ENCODE measurements around the gene IQCH. TPM values are rescaled to one million over a fixed set of nuclear protein-coding genes. Genes with fewer than 3 reads are reported as not detected.

The IQCH gene
- total and polyA plus RNA-seq, 9 of the 15 experiments (the other 6 are each of a cell fraction or from before 2014, with no cell fraction given), result 1.8 to 3.9 (median 2.7) TPM

DNA sequence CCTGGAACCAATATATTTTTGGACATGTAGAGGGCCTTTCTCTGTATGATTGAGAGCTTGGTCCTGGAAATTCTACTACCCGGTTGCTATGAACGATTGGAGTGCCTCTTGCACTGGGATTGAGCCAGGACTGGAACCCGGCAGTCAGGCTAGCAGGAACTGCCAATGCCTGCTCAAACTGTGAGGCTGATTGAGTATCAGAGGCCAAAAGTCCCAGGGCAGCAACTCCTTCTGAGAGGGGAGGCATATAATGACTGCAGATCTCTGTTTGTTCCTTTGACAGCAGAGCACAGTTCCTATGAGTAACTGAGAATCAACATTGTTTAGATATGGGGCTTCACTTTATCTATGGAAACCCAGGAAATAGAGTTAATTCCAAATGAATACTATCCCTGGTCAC, 12.9 kb downstream of the IQCH start (continued):
- TF ChIP-seq AFF4 (CRISPR knock-in tag; IDR thresholded peaks at IDR 0.05), result no peak
- TF ChIP-seq ZNF431 (CRISPR knock-in tag; IDR thresholded peaks at IDR 0.05), result no peak
- no peak for TF ChIP-seq SIRT6 (IDR thresholded peaks at IDR 0.05; ENCODE audit: low read depth, low read length)
- no peak for TF ChIP-seq SLC30A9 (CRISPR knock-in tag; IDR thresholded peaks at IDR 0.05)
- TF ChIP-seq HNRNPLL (IDR thresholded peaks at IDR 0.05; ENCODE audit: low read depth, low read length, poor library complexity, severe bottlenecking), result no peak
- no peak for TF ChIP-seq E2F3 (CRISPR knock-in tag; IDR thresholded peaks at IDR 0.05)
- no peak for TF ChIP-seq ZNF76 (CRISPR knock-in tag; IDR thresholded peaks at IDR 0.05; ENCODE audit: borderline replicate concordance)
- TF ChIP-seq CEBPZ (IDR thresholded peaks at IDR 0.05; ENCODE audit: borderline replicate concordance, low read depth, low read length), result no peak
- TF ChIP-seq, protein P1, sequence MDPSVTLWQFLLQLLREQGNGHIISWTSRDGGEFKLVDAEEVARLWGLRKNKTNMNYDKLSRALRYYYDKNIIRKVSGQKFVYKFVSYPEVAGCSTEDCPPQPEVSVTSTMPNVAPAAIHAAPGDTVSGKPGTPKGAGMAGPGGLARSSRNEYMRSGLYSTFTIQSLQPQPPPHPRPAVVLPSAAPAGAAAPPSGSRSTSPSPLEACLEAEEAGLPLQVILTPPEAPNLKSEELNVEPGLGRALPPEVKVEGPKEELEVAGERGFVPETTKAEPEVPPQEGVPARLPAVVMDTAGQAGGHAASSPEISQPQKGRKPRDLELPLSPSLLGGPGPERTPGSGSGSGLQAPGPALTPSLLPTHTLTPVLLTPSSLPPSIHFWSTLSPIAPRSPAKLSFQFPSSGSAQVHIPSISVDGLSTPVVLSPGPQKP (CRISPR knock-in tag; IDR thresholded peaks at IDR 0.05), result no peak
- TF ChIP-seq ZBED1 (IDR thresholded peaks at IDR 0.05), result no peak
- TF ChIP-seq RAD51 (IDR thresholded peaks at IDR 0.05; ENCODE audit: borderline replicate concordance, low read depth), result no peak
- no peak for TF ChIP-seq KLF1 (tag; IDR thresholded peaks at IDR 0.05)

Measured in K562 (cell line).